ENCODE data around the gene MT1B. TPM values are rescaled to one million over a fixed set of nuclear protein-coding genes. Genes with fewer than 3 reads are reported as not detected.

MT1B gene
- total and polyA plus RNA-seq, 2 experiments from 2014 or later: 0.47 TPM; not detected in 1

DNA sequence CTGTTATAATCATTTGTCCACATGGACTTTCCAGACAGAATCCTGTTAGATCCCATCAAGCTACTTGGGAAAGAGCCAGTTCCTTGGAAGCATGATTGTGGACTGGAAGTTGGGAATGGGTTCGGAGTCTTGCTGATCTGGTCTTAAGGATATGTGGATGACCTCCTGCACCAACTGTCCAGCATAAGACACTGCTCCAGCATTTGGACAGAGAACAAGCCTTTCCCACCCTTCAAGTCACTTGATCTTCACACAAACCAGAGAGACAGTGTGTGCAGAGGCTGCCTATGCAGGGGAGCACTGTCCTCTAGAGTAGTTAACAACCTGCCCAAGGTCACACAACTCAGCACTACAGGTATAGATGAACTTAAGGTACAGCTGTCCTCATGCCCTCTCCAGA lies 5.8 kb upstream of the MT1B start:
- TF ChIP-seq, protein P1, sequence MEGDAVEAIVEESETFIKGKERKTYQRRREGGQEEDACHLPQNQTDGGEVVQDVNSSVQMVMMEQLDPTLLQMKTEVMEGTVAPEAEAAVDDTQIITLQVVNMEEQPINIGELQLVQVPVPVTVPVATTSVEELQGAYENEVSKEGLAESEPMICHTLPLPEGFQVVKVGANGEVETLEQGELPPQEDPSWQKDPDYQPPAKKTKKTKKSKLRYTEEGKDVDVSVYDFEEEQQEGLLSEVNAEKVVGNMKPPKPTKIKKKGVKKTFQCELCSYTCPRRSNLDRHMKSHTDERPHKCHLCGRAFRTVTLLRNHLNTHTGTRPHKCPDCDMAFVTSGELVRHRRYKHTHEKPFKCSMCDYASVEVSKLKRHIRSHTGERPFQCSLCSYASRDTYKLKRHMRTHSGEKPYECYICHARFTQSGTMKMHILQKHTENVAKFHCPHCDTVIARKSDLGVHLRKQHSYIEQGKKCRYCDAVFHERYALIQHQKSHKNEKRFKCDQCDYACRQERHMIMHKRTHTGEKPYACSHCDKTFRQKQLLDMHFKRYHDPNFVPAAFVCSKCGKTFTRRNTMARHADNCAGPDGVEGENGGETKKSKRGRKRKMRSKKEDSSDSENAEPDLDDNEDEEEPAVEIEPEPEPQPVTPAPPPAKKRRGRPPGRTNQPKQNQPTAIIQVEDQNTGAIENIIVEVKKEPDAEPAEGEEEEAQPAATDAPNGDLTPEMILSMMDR (IDR thresholded peaks at IDR 0.05; ENCODE audit: poor library complexity): no peak
- TF ChIP-seq EZH2phosphoT487 (IDR thresholded peaks at IDR 0.05; ENCODE audit: low read depth, severe bottlenecking, unreplicated experiment): no peak
- no peak for TF ChIP-seq EZH2 (IDR thresholded peaks at IDR 0.05; ENCODE audit: borderline replicate concordance)
- 0% methylated on average over 1 of the region's 1 CpG for WGBS (ENCODE audit: low lambda C conversion rate, missing lambda C conversion rate)
- DNase-seq (ENCODE audit: low spot score): no peak

DNA sequence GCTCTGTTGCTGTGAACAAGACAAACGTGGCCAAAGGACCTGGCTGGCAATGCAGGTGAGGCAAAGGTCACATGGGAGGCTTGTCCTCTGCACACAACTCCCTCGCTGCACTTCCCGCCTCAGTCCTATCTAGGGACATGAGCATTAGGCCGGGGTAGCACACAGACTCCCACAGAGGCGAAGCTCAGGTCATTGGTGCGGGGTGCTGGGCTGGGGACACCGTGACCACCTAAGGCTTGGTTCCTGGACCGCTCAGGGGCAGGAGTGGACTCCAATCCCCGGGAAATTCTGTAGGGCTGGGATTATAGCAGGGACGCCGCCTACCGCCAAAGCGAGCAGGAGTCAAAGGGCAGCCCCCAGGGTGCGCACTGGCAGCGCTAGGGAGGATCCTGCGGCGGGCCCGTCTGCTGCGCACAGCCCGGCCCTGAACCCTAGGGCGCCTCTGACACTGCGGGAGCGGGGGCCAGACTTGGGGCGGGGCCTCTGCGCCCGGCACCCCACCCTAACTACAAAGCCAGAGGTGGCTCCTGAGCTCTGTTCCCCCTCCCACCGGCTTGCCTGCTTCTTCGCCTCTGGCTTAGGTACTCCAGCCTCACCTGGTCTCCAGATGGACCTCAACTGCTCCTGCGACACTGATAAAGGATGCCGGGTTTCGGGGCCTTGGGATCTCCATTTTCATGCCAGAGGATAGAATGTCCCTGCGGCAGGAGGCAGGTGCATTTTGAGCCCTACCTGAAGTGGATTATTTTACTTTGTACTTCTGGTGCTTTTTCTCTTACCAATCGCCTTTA lies 3.9 kb upstream of the MT1B start:
- Histone ChIP-seq H3K4me3 (no peak overlapping the region), H3K27me3 (peaks cover 78% of the 10 kb centered on the region), H4K20me1 (ENCODE audit: insufficient read depth, poor library complexity, severe bottlenecking) (no peaks in the 10 kb centered on the region), H2AFZ (no peak overlapping the region), H3K4me2 (no peak overlapping the region), H3K9me3 (ENCODE audit: low read depth) (no peaks in the 10 kb centered on the region), H3K9me2 (replicated peaks; ENCODE audit: insufficient read depth) (no peaks in the 10 kb centered on the region), H3K4me1 (ENCODE audit: insufficient read depth) (peaks cover 10% of the 10 kb centered on the region), H3K27ac (no peak overlapping the region), H3K36me3 (replicated peaks; ENCODE audit: insufficient read depth, low read depth) (no peaks in the 10 kb centered on the region), H3K79me2 (no peaks in the 10 kb centered on the region)
- DNase-seq (ENCODE audit: low spot score): peak; percentile 28
- peak; percentile 53 for TF ChIP-seq EZH2 (IDR thresholded peaks at IDR 0.05; ENCODE audit: borderline replicate concordance)
- no peak for TF ChIP-seq EZH2phosphoT487 (IDR thresholded peaks at IDR 0.05; ENCODE audit: low read depth, severe bottlenecking, unreplicated experiment)
- 23% methylated on average over 29 of the region's 33 CpGs for WGBS (ENCODE audit: low lambda C conversion rate, missing lambda C conversion rate)

More for the DNA sequence above, 5.8 kb upstream of the MT1B start:
- H3K79me2 ChIP-seq: no peaks in the 10 kb centered on the region
- H3K4me1 ChIP-seq (ENCODE audit: insufficient read depth): peaks cover 10% of the 10 kb centered on the region
- no peak overlapping the region for H3K4me3 ChIP-seq
- no peak overlapping the region for H3K4me2 ChIP-seq
- H2AFZ ChIP-seq: no peak overlapping the region
- H3K36me3 ChIP-seq (replicated peaks; ENCODE audit: insufficient read depth, low read depth): no peaks in the 10 kb centered on the region
- no peak overlapping the region for H3K27ac ChIP-seq
- no peaks in the 10 kb centered on the region for H4K20me1 ChIP-seq (ENCODE audit: insufficient read depth, poor library complexity, severe bottlenecking)
- H3K9me2 ChIP-seq (replicated peaks; ENCODE audit: insufficient read depth): no peaks in the 10 kb centered on the region
- peaks cover 88% of the 10 kb centered on the region for H3K27me3 ChIP-seq
- no peaks in the 10 kb centered on the region for H3K9me3 ChIP-seq (ENCODE audit: low read depth)

DNA sequence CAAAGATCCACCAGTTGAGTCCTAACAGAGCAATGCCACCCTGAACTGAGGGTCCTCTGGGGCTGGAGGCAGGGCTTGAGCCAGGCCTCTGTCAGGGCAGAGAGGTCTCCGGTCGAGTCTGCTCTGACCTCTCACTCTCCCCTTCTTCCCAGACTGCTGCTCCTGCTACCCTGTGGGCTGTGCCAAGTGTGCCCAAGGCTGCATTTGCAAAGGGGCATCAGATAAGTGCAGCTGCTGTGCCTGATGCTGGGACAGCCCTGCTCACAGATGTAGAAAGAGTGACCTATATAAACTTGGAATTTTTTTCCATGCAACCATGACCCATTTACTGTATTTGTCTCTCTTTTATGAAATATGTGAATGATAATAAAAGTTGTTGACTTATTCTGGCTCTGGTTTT lies 2.4 kb upstream of the MT1B start:
- Histone ChIP-seq H3K9me3 (ENCODE audit: low read depth) (no peaks in the 10 kb centered on the region), H3K79me2 (no peaks in the 10 kb centered on the region), H3K4me2 (no peak overlapping the region), H3K36me3 (replicated peaks; ENCODE audit: insufficient read depth, low read depth) (no peaks in the 10 kb centered on the region), H4K20me1 (ENCODE audit: insufficient read depth, poor library complexity, severe bottlenecking) (no peaks in the 10 kb centered on the region), H3K9me2 (replicated peaks; ENCODE audit: insufficient read depth) (no peaks in the 10 kb centered on the region), H3K27me3 (peaks cover 71% of the 10 kb centered on the region), H3K4me3 (no peak overlapping the region), H3K4me1 (ENCODE audit: insufficient read depth) (no peaks in the 10 kb centered on the region), H3K27ac (no peak overlapping the region), H2AFZ (no peak overlapping the region)
- no peak for DNase-seq (ENCODE audit: low spot score)
- WGBS (ENCODE audit: low lambda C conversion rate, missing lambda C conversion rate): 79% methylated on average over 2 of the region's 2 CpGs
- TF ChIP-seq EZH2 (IDR thresholded peaks at IDR 0.05; ENCODE audit: borderline replicate concordance) (no peak), EZH2phosphoT487 (IDR thresholded peaks at IDR 0.05; ENCODE audit: low read depth, severe bottlenecking, unreplicated experiment) (no peak)
- TF ChIP-seq, protein P1 (IDR thresholded peaks at IDR 0.05; ENCODE audit: poor library complexity): no peak

DNA sequence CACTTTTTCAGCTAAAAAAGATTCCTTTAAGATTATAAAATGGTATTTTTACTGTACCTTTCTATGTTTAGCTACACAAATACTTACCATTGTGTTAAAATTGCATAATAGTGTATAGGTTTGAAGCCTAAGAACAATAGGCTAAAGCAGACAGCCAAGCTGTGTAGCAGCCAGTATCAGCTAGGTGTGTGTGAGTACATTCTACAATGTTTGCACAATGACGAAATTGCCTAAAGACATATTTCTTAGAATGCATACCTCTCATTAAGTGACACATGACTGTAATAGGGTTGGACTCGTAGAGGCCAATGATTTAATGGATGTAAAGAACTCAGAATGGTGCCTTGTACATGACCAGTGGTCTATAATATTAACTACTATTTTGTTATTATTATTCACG lies 1.9 kb upstream of the MT1B start:
- DNase-seq (ENCODE audit: low spot score): no peak
- no peaks in the 10 kb centered on the region for H3K4me1 ChIP-seq (ENCODE audit: insufficient read depth)
- H3K4me3 ChIP-seq: no peak overlapping the region
- no peaks in the 10 kb centered on the region for H3K79me2 ChIP-seq
- 63% methylated on average over 3 of the region's 3 CpGs for WGBS (ENCODE audit: low lambda C conversion rate, missing lambda C conversion rate)
- H3K9me3 ChIP-seq (ENCODE audit: low read depth): no peaks in the 10 kb centered on the region
- no peak overlapping the region for H3K4me2 ChIP-seq
- H4K20me1 ChIP-seq (ENCODE audit: insufficient read depth, poor library complexity, severe bottlenecking): no peaks in the 10 kb centered on the region
- H3K27me3 ChIP-seq: peaks cover 67% of the 10 kb centered on the region
- no peak overlapping the region for H3K27ac ChIP-seq
- TF ChIP-seq EZH2phosphoT487 (IDR thresholded peaks at IDR 0.05; ENCODE audit: low read depth, severe bottlenecking, unreplicated experiment) (no peak), EZH2 (IDR thresholded peaks at IDR 0.05; ENCODE audit: borderline replicate concordance) (no peak)
- TF ChIP-seq, protein P1 (IDR thresholded peaks at IDR 0.05; ENCODE audit: poor library complexity): no peak
- H2AFZ ChIP-seq: no peak overlapping the region
- no peaks in the 10 kb centered on the region for H3K36me3 ChIP-seq (replicated peaks; ENCODE audit: insufficient read depth, low read depth)
- H3K9me2 ChIP-seq (replicated peaks; ENCODE audit: insufficient read depth): no peaks in the 10 kb centered on the region

Data from hepatocyte (in vitro differentiated cells).